Measurements from ENCODE around the gene NMT2. TPM values are rescaled to one million over a fixed set of nuclear protein-coding genes. Genes with fewer than 3 reads are reported as not detected.
A peak's percentile ranks its signal among the peaks of the same experiment; 100 is the strongest.
"Not testable (repeated sequence)": the region's sequence is repeated elsewhere in the genome, so short reads cannot be mapped to it uniquely, and the experiment has no call there.

NMT2 gene
- polyA plus RNA-seq, 3 donors: 0.35 to 1.1 (median 0.36) TPM

GRCh38 chr10:15202639-15203038 is 34.1 kb upstream of the NMT2 start:
- Histone ChIP-seq H3K36me3 (replicated peaks in 1 of 2; ENCODE audit: control insufficient read depth in 1 of 2, insufficient read depth in 2 of 2, low read length in 2 of 2) (no peaks in the 10 kb centered on the region), H3K9me3 (replicated peaks in 1 of 2; ENCODE audit: control insufficient read depth in 1 of 2, insufficient read depth in 1 of 2, low read length in 2 of 2) (no peaks in the 10 kb centered on the region), H3K27me3 (ENCODE audit: control insufficient read depth in 2 of 2, insufficient read depth in 2 of 2, low read length in 2 of 2) (peaks cover 2 to 36% of the 10 kb centered on the region in 2 donors), H3K4me2 (replicated peaks; ENCODE audit: extremely low read depth, low read length, poor library complexity, severe bottlenecking) (no peak overlapping the region), H3K79me2 (ENCODE audit: insufficient read depth, low read length) (no peaks in the 10 kb centered on the region), H3K4me1 (ENCODE audit: control insufficient read depth in 1 of 2, insufficient read depth in 2 of 2, low read length in 2 of 2) (no peaks in the 10 kb centered on the region), H3K27ac (ENCODE audit: low read depth in 1 of 2, low read length in 2 of 2) (no peak overlapping the region), H3K4me3 (replicated peaks in 1 of 3; ENCODE audit: low read depth in 2 of 3, low read length in 3 of 3) (no peak overlapping the region), H3K9ac (ENCODE audit: insufficient read depth, low read length, poor library complexity, severe bottlenecking) (no peak overlapping the region), H4K20me1 (ENCODE audit: insufficient read depth, low read length) (no peaks in the 10 kb centered on the region), H2AFZ (ENCODE audit: insufficient read depth, low read depth, low read length, poor library complexity, severe bottlenecking) (no peak overlapping the region)
- intact Hi-C loops (cut with micrococcal nuclease): no loop called here
- H3K36me3 Mint-ChIP-seq: no peaks in the 10 kb centered on the region
- peaks cover 22 to 59% (median 38%) of the 10 kb centered on the region in 3 donors for H3K27me3 Mint-ChIP-seq (ENCODE audit: low read depth in 3 of 3)
- no peak for TF ChIP-seq CTCF (IDR thresholded peaks at IDR 0.05)
- peaks cover 0 to 7% (median 2%) of the 10 kb centered on the region in 7 donors for H3K9me3 Mint-ChIP-seq
- 94% methylated on average over 2 of the region's 2 CpGs for WGBS (ENCODE audit: insufficient coverage)
- DNase-seq: no peak
- H3K4me3 Mint-ChIP-seq: no peak overlapping the region
- H3K27ac Mint-ChIP-seq: no peak overlapping the region
- H3K4me1 Mint-ChIP-seq: no peaks in the 10 kb centered on the region

GRCh38 chr10:15202301-15202621 is 33.8 kb upstream of the NMT2 start:
- peak overlapping the region in 1 of 7 donors; percentile 21 for H3K27ac Mint-ChIP-seq
- H3K27me3 ChIP-seq (ENCODE audit: control insufficient read depth in 2 of 2, insufficient read depth in 2 of 2, low read length in 2 of 2): peaks cover 2 to 40% of the 10 kb centered on the region in 2 donors
- H3K4me2 ChIP-seq (replicated peaks; ENCODE audit: extremely low read depth, low read length, poor library complexity, severe bottlenecking): not testable (repeated sequence)

More at GRCh38 chr10:15202301-15202621, 33.8 kb upstream of the NMT2 start:
- H4K20me1 ChIP-seq (ENCODE audit: insufficient read depth, low read length); H3K79me2 ChIP-seq (ENCODE audit: insufficient read depth, low read length); H3K4me3 Mint-ChIP-seq; H3K9me3 Mint-ChIP-seq; H3K9ac ChIP-seq (ENCODE audit: insufficient read depth, low read length, poor library complexity, severe bottlenecking); intact Hi-C loops (cut with micrococcal nuclease); H3K9me3 ChIP-seq (replicated peaks in 1 of 2; ENCODE audit: control insufficient read depth in 1 of 2, insufficient read depth in 1 of 2, low read length in 2 of 2); H3K4me1 ChIP-seq (ENCODE audit: control insufficient read depth in 1 of 2, insufficient read depth in 2 of 2, low read length in 2 of 2); H3K36me3 ChIP-seq (replicated peaks in 1 of 2; ENCODE audit: control insufficient read depth in 1 of 2, insufficient read depth in 2 of 2, low read length in 2 of 2); DNase-seq; H3K4me3 ChIP-seq (replicated peaks in 1 of 3; ENCODE audit: low read depth in 2 of 3, low read length in 3 of 3); H3K4me1 Mint-ChIP-seq; H3K27ac ChIP-seq (ENCODE audit: low read depth in 1 of 2, low read length in 2 of 2); H3K36me3 Mint-ChIP-seq; H2AFZ ChIP-seq (ENCODE audit: insufficient read depth, low read depth, low read length, poor library complexity, severe bottlenecking): not testable (repeated sequence)
- WGBS (ENCODE audit: insufficient coverage): 100% methylated on average over 2 of the region's 8 CpGs
- H3K27me3 Mint-ChIP-seq (ENCODE audit: low read depth in 3 of 3): peaks cover 22 to 62% (median 35%) of the 10 kb centered on the region in 3 donors
